ENCODE measurements around the gene SCAMP3.

The SCAMP3 gene

DNA sequence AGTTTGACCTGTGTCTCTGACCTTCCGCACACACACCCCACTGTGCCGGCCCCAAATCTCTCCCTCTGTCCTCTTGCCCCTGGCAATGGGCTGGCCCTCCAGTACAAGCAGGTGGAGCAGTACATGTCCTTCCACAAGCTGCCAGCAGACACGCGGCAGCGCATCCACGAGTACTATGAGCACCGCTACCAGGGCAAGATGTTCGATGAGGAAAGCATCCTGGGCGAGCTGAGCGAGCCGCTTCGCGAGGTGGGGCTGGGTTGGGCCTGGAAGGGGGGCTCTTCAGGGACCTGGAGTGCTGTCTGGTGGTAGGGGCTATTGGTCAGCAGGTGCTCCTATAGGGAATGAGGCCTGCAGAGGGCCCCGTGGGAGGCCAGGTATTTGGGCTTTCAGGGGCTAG is 22.9 kb upstream of the SCAMP3 start:
- DNase-seq, result no peak

DNA sequence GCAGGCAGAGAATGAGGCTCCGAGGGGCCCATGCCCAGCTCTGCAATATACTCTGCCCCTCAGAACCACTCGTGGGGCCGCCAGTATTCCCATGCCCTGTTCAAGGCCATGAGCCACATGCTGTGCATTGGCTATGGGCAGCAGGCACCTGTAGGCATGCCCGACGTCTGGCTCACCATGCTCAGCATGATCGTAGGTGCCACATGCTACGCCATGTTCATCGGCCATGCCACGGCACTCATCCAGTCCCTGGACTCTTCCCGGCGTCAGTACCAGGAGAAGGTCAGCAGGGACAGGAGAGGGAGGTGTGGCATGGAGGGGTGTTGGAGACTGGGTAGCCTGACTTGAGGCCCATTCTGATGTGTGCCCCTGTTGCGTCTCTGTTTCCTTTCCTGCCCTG is 22.3 kb upstream of the SCAMP3 start:
- no peak for DNase-seq

GRCh38 chr1:155282488-155283091 is 20.4 kb upstream of the SCAMP3 start:
- DNase-seq, result no peak

DNA sequence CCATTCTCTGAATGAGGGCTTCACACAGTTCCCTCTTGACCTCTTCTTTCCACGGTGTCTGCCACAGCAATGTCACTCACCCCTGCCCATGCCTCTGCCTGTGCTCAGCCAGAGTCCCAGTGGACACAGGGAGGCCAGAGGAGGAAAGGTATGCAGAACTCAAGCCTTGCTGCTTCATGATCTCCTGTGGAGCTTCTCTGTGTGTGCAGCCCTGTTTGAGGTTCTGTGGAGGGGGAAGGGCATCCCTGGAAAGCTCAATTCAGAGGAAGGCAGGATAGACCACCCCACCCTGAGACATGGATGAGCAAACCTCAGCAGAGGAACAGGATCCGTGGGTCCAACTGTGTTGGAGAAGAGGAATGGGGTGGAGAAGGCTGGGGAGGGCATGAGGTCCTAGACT is 17.1 kb upstream of the SCAMP3 start:
- no peak for DNase-seq

DNA sequence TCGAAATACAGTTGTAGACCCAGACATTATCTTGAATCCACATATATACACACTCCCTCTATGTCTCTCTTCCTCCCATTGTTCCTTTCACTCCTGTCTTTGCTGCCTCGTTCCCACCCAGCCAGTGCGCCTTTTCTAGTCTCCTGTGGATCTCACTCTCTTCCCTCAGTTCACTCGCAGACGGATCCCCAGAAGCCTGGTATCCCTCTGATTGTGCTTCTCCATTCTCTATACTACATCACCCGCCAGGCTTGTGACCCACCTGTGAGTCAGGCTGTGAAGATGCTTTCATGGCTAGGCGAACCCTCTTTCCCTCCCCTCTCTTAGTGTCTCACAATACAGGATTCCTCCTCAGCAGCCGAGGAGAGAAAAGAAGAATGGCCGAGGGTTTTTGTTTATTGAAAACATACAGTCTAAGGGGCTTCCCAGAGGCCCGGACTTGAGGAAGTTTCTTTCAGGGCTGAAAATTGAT is 16.6 kb upstream of the SCAMP3 start:
- DNase-seq, result no peak

- DNase-seq, result peak; percentile 85
Measured at GRCh38 chr1:155277902-155278688, 15.9 kb upstream of the SCAMP3 start.

- DNase-seq, result peak; percentile 98
Measured at GRCh38 chr1:155277070-155277901, 15.1 kb upstream of the SCAMP3 start, which contains the start of gene HCN3. HCN3 (plus strand) TSS chr1:155277463; CDS start chr1:155277591, 128 bp downstream.

DNA sequence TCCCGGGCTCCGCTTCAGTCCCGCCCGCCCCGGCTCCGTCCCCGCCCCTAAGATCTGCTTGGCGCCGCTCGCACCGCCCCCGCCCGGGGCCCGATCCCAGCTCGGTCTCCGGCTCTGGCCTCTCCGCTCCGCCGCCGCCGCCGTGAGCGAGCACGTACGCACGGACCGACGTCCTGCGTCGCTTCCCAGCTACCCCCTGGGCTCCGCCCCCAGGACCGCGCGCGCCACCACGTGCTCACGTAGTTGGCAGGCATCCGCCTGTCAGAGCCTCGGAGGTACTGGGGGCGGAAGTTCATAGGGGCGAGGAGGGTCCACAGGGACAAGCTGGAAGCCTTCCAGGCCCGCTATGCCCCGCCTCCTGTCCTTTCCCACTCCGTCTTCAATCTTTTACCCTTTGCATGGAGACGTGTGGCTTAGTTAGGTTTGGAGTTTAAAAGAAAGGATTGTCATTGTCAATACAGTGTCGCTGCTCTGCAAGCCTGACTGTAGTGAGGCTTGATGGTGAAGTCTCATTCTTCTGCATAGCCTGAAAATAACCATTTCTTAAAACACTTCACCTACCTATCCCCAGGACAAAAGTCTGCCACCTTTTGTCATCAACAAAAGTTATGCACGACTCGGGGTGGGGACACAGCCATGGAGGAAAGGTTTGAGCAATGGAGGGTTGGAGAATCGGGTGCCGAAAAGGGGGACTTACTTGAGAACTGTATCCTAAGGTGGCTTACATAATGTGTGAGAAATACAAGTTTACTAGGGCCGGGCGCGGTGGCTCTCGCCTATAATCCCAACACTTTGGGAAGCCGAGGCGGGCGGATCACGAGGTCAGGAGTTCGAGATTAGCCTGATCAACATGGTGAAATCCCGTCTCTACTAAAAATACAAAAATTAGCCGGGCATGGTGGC is 11.4 kb upstream of the SCAMP3 start, which contains the start of gene CLK2:
Gene CLK2, minus strand, starts transcription at position 162 of the 903 bp plus-strand sequence. CDS start 2,527 bp downstream, outside the sequence.
- peak; percentile 96 for DNase-seq

- peak; percentile 77 for DNase-seq
Measured at GRCh38 chr1:155272466-155273342, 10.5 kb upstream of the SCAMP3 start.

DNA sequence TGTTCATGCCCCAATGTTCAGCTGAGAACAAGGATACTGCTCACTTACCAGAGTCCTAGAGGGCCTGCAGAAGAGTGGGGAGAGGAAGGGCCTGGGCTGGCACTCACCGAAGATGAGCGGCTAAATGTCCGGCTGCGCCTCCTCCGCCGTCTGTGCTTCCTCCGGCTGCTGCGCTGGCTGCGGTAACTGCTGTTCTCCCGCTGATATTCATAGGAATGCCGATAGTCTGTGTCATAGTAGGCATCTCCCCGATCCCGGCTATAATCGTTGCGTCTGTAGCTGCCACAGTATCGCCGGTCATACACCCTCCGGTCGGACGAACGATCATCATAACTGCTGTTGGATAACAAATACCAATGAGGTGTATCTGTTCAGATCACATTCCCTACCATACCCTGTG is 7.2 kb upstream of the SCAMP3 start:
- no peak for DNase-seq

DNA sequence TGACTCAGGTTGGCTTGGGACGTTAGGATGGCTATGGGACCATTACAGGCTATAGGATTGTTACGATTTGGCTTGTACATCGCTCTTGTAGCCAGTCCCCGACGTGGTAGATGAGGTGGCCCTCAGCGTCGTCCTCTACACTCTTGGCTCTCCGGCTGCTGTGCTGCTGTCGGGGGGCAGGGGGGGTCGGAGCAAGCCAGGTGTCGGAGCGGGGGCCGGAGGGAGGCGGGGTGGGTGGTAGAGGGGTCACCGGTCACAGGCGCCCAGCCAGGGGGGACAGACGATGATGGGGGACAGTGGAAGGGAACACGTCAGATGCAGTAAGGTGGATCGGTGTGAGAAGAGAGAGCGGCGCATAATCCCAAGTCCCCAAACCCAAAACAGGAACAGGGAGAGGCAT is 6.5 kb upstream of the SCAMP3 start:
- DNase-seq, result no peak

GRCh38 chr1:155267373-155267772 is 5.2 kb upstream of the SCAMP3 start:
- no peak for DNase-seq

GRCh38 chr1:155266553-155266952 is 4.4 kb upstream of the SCAMP3 start:
- no peak for DNase-seq

- DNase-seq, result no peak
Measured at GRCh38 chr1:155263067-155263466, 907 bp upstream of the SCAMP3 start.

DNA sequence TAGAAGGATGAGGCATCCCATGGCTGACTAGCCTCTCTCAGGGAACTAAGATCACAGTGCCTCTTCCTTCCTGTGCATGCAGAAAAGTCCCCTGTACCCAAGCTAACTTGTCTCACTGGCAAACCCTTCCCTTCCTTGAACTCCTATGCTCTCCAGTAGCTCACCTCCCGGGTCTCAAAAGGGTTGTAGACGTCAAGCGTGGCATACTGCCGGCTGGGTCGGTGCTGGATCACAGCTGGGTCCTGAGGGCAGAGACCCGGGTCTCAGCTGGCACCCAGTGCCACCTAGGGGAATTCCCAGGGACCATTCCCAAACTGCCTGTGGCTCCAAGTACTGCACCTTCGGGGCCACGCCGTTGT is 688 bp downstream of the SCAMP3 start:
- no peak for DNase-seq

GRCh38 chr1:155260276-155260675 is 1.9 kb downstream of the SCAMP3 start:
- DNase-seq, result no peak

GRCh38 chr1:155256058-155256852 is 5.9 kb downstream of the SCAMP3 start:
- no peak for DNase-seq

DNA sequence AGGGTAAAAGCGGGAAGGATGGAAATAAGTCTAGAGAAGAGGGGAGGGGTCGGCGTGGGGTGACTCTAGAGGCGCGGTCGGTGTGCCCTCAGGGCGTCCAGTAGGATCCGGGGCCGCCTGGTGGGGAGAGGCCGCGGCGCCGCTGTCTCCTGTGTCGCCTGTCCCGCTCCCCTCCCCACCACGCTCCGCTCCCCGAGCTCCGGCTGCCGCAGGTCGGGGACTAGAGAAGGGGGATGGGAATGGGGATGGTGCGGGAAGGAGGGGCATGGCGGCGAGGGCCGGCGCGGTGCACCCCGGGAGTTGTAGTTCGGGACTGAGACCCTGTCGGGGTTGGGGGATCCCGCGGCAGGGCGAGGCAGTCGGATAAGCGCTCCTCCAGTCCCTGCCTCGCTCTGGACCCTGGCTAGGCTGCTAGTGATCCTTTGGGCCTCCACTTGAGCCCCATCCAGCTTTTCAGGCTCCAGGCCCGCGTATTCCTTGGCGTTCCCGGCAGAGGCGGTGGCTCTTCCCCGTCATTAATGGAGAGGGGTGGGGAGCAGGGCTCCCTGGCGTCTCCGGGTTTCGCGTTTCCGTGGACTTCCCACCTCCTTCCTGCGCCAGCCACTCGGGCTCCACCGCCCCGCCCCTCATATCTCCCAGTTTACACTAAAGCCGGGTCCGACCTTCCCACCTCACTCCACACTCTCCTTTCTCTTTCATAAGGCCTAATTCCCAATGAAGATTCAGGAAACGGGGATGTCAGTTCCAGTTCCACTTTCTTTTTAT is 6.7 kb downstream of the SCAMP3 start, which contains the start of gene ENTREP3:
Gene ENTREP3, minus strand, starts transcription at position 241 of the 765 bp plus-strand sequence. CDS start 606 bp downstream, outside the sequence.
- peak; percentile 84 for DNase-seq

DNA sequence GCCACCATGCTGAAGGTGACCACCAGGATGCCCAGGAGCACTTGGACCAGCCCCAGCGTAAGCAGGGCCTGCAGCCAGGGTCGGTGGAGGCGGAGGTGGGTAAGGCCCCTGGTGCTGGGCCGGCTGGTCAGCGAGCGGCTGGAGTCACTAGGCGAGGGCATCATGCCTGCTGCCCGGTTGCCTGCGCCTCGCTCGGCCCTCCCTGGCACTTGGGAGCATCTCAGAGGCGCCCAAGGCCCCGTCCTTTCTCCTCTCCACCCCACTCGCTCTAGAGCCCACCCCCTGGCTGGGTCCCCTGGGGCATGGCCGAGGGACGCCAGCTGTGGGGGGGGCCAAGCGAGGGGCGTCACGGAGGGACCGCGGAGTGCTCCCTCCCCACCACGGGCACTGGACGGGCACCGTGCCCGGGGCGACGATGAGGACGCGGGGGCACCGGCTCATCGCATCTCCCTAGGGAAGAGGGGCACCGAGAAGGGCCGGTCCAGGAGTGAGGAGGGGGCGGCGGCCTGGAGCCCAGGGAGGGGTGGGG is 7.4 kb downstream of the SCAMP3 start:
- no peak for DNase-seq
